ENCODE results near the gene AFAP1. TPM values are rescaled to one million over a fixed set of nuclear protein-coding genes. Genes with fewer than 3 reads are reported as not detected.

Gene AFAP1
- total RNA-seq, 1 donor from 2014 or later, result 48.3 TPM

- H3K27ac Mint-ChIP-seq, result no peak overlapping the region
- no peaks in the 10 kb centered on the region for H3K9me3 Mint-ChIP-seq
- peaks cover 11% of the 10 kb centered on the region for H3K36me3 Mint-ChIP-seq (ENCODE audit: low read depth)
- H3K4me3 Mint-ChIP-seq, result no peak overlapping the region
- H3K4me1 Mint-ChIP-seq (ENCODE audit: low read depth), result peaks cover 17% of the 10 kb centered on the region
- intact Hi-C loops (cut with micrococcal nuclease), result no loop called here
- no peaks in the 10 kb centered on the region for H3K27me3 Mint-ChIP-seq (ENCODE audit: insufficient read depth)
- DNase-seq (ENCODE audit: low spot score), result no peak
Measured at GRCh38 chr4:7805533-7806337, 133.9 kb downstream of the AFAP1 start.

- Mint-ChIP-seq H3K36me3 (ENCODE audit: low read depth) (peaks cover 14% of the 10 kb centered on the region), H3K4me1 (ENCODE audit: low read depth) (peaks cover 13% of the 10 kb centered on the region), H3K27ac (no peak overlapping the region), H3K9me3 (no peaks in the 10 kb centered on the region), H3K4me3 (no peak overlapping the region), H3K27me3 (ENCODE audit: insufficient read depth) (no peaks in the 10 kb centered on the region)
- intact Hi-C loops (cut with micrococcal nuclease), result loop anchor here (1.0 to 5.0 kb wide), 4 partner anchors 39 to 613 kb away; partner anchors contain the start of gene SORCS2
- no peak for DNase-seq (ENCODE audit: low spot score)
Measured at GRCh38 chr4:7804756-7805385, 134.8 kb downstream of the AFAP1 start.

- H3K9me3 Mint-ChIP-seq, result no peaks in the 10 kb centered on the region
- DNase-seq (ENCODE audit: low spot score), result peak; percentile 65
- peaks cover 17% of the 10 kb centered on the region for H3K36me3 Mint-ChIP-seq (ENCODE audit: low read depth)
- H3K27me3 Mint-ChIP-seq (ENCODE audit: insufficient read depth), result no peaks in the 10 kb centered on the region
- intact Hi-C loops (cut with micrococcal nuclease), result loop anchor here (1.0 to 5.0 kb wide), 4 partner anchors 40 to 612 kb away; partner anchors contain the start of gene SORCS2
- no peak overlapping the region for H3K27ac Mint-ChIP-seq
- no peak overlapping the region for H3K4me3 Mint-ChIP-seq
- peaks cover 11% of the 10 kb centered on the region for H3K4me1 Mint-ChIP-seq (ENCODE audit: low read depth)
Measured at GRCh38 chr4:7803992-7804755, 135.5 kb downstream of the AFAP1 start.

GRCh38 chr4:7803371-7803770, 136.3 kb downstream of the AFAP1 start:
- DNase-seq (ENCODE audit: low spot score), result no peak
- H3K4me3 Mint-ChIP-seq, result no peak overlapping the region
- peaks cover 6% of the 10 kb centered on the region for H3K4me1 Mint-ChIP-seq (ENCODE audit: low read depth)
- peaks cover 13% of the 10 kb centered on the region for H3K36me3 Mint-ChIP-seq (ENCODE audit: low read depth)
- no peaks in the 10 kb centered on the region for H3K9me3 Mint-ChIP-seq
- intact Hi-C loops (cut with micrococcal nuclease), result loop anchor here (5.0 kb wide), 2 partner anchors 74 to 611 kb away; partner anchors contain the start of gene SORCS2
- H3K27ac Mint-ChIP-seq, result no peak overlapping the region
- H3K27me3 Mint-ChIP-seq (ENCODE audit: insufficient read depth), result no peaks in the 10 kb centered on the region

GRCh38 chr4:7802093-7802726, 137.5 kb downstream of the AFAP1 start:
- Mint-ChIP-seq H3K9me3 (no peaks in the 10 kb centered on the region), H3K27me3 (ENCODE audit: insufficient read depth) (no peaks in the 10 kb centered on the region), H3K4me1 (ENCODE audit: low read depth) (peaks cover 11% of the 10 kb centered on the region), H3K4me3 (no peak overlapping the region), H3K36me3 (ENCODE audit: low read depth) (peaks cover 11% of the 10 kb centered on the region), H3K27ac (no peak overlapping the region)
- intact Hi-C loops (cut with micrococcal nuclease), result loop anchor here (1.0 to 5.0 kb wide), 6 partner anchors 32 to 610 kb away; partner anchors contain the start of gene SORCS2
- peak; percentile 63 for DNase-seq (ENCODE audit: low spot score)

- H3K9me3 Mint-ChIP-seq, result no peaks in the 10 kb centered on the region
- peaks cover 11% of the 10 kb centered on the region for H3K36me3 Mint-ChIP-seq (ENCODE audit: low read depth)
- no peaks in the 10 kb centered on the region for H3K27me3 Mint-ChIP-seq (ENCODE audit: insufficient read depth)
- H3K27ac Mint-ChIP-seq, result no peak overlapping the region
- H3K4me3 Mint-ChIP-seq, result no peak overlapping the region
- no peak for DNase-seq (ENCODE audit: low spot score)
- intact Hi-C loops (cut with micrococcal nuclease), result loop anchor here (1.0 to 5.0 kb wide), 6 partner anchors 31 to 609 kb away; partner anchors contain the start of gene SORCS2
- peaks cover 12% of the 10 kb centered on the region for H3K4me1 Mint-ChIP-seq (ENCODE audit: low read depth)
Measured at GRCh38 chr4:7801641-7802040, 138.0 kb downstream of the AFAP1 start.

- Mint-ChIP-seq H3K27ac (no peak overlapping the region), H3K27me3 (ENCODE audit: insufficient read depth) (no peaks in the 10 kb centered on the region), H3K9me3 (no peaks in the 10 kb centered on the region), H3K4me3 (no peak overlapping the region), H3K36me3 (ENCODE audit: low read depth) (peaks cover 11% of the 10 kb centered on the region), H3K4me1 (ENCODE audit: low read depth) (peaks cover 12% of the 10 kb centered on the region)
- DNase-seq (ENCODE audit: low spot score), result no peak
- intact Hi-C loops (cut with micrococcal nuclease), result loop anchor here (5.0 kb wide), 2 partner anchors 76 to 609 kb away; partner anchors contain the start of gene SORCS2
Measured at GRCh38 chr4:7801001-7801400, 138.7 kb downstream of the AFAP1 start.

- H3K4me3 Mint-ChIP-seq, result no peak overlapping the region
- H3K27ac Mint-ChIP-seq, result no peak overlapping the region
- no peaks in the 10 kb centered on the region for H3K9me3 Mint-ChIP-seq
- H3K27me3 Mint-ChIP-seq (ENCODE audit: insufficient read depth), result no peaks in the 10 kb centered on the region
- peaks cover 11% of the 10 kb centered on the region for H3K36me3 Mint-ChIP-seq (ENCODE audit: low read depth)
- no peak for DNase-seq (ENCODE audit: low spot score)
- H3K4me1 Mint-ChIP-seq (ENCODE audit: low read depth), result peaks cover 12% of the 10 kb centered on the region
- intact Hi-C loops (cut with micrococcal nuclease), result loop anchor here (5.0 kb wide), 2 partner anchors 77 to 608 kb away; partner anchors contain the start of gene SORCS2
Measured at GRCh38 chr4:7800410-7800809, 139.3 kb downstream of the AFAP1 start.

- peaks cover 12% of the 10 kb centered on the region for H3K4me1 Mint-ChIP-seq (ENCODE audit: low read depth)
- no peaks in the 10 kb centered on the region for H3K9me3 Mint-ChIP-seq
- H3K36me3 Mint-ChIP-seq (ENCODE audit: low read depth), result peaks cover 11% of the 10 kb centered on the region
- no peak for DNase-seq (ENCODE audit: low spot score)
- no peak overlapping the region for H3K27ac Mint-ChIP-seq
- intact Hi-C loops (cut with micrococcal nuclease), result loop anchor here (5.0 kb wide), 2 partner anchors 78 to 607 kb away; partner anchors contain the start of gene SORCS2
- H3K27me3 Mint-ChIP-seq (ENCODE audit: insufficient read depth), result no peaks in the 10 kb centered on the region
- no peak overlapping the region for H3K4me3 Mint-ChIP-seq
Measured at GRCh38 chr4:7799736-7800135, 139.9 kb downstream of the AFAP1 start.

- H3K36me3 Mint-ChIP-seq (ENCODE audit: low read depth), result peaks cover 11% of the 10 kb centered on the region
- DNase-seq (ENCODE audit: low spot score), result no peak
- H3K4me1 Mint-ChIP-seq (ENCODE audit: low read depth), result peaks cover 12% of the 10 kb centered on the region
- H3K9me3 Mint-ChIP-seq, result no peaks in the 10 kb centered on the region
- no peak overlapping the region for H3K27ac Mint-ChIP-seq
- no peak overlapping the region for H3K4me3 Mint-ChIP-seq
- H3K27me3 Mint-ChIP-seq (ENCODE audit: insufficient read depth), result no peaks in the 10 kb centered on the region
- intact Hi-C loops (cut with micrococcal nuclease), result no loop called here
Measured at GRCh38 chr4:7799306-7799705, 140.4 kb downstream of the AFAP1 start.

GRCh38 chr4:7798178-7798995, 141.3 kb downstream of the AFAP1 start:
- Mint-ChIP-seq H3K27me3 (ENCODE audit: insufficient read depth) (no peaks in the 10 kb centered on the region), H3K9me3 (no peaks in the 10 kb centered on the region), H3K4me3 (no peak overlapping the region), H3K36me3 (ENCODE audit: low read depth) (peaks cover 14% of the 10 kb centered on the region), H3K27ac (no peak overlapping the region), H3K4me1 (ENCODE audit: low read depth) (peaks cover 12% of the 10 kb centered on the region)
- no peak for DNase-seq (ENCODE audit: low spot score)
- intact Hi-C loops (cut with micrococcal nuclease), result no loop called here
